ENCODE results near the gene PRRC2B. TPM values are rescaled to one million over a fixed set of nuclear protein-coding genes. Genes with fewer than 3 reads are reported as not detected.

Gene PRRC2B
- total and polyA plus RNA-seq, 2 of the 13 experiments (the other 11 are each of a cell fraction or from before 2014, with no cell fraction given) = 20.8 to 37.4 TPM

GRCh38 chr9:131349881-131350563 lies 43.9 kb upstream of the PRRC2B start (continued):
- TF ChIP-seq, protein P1, sequence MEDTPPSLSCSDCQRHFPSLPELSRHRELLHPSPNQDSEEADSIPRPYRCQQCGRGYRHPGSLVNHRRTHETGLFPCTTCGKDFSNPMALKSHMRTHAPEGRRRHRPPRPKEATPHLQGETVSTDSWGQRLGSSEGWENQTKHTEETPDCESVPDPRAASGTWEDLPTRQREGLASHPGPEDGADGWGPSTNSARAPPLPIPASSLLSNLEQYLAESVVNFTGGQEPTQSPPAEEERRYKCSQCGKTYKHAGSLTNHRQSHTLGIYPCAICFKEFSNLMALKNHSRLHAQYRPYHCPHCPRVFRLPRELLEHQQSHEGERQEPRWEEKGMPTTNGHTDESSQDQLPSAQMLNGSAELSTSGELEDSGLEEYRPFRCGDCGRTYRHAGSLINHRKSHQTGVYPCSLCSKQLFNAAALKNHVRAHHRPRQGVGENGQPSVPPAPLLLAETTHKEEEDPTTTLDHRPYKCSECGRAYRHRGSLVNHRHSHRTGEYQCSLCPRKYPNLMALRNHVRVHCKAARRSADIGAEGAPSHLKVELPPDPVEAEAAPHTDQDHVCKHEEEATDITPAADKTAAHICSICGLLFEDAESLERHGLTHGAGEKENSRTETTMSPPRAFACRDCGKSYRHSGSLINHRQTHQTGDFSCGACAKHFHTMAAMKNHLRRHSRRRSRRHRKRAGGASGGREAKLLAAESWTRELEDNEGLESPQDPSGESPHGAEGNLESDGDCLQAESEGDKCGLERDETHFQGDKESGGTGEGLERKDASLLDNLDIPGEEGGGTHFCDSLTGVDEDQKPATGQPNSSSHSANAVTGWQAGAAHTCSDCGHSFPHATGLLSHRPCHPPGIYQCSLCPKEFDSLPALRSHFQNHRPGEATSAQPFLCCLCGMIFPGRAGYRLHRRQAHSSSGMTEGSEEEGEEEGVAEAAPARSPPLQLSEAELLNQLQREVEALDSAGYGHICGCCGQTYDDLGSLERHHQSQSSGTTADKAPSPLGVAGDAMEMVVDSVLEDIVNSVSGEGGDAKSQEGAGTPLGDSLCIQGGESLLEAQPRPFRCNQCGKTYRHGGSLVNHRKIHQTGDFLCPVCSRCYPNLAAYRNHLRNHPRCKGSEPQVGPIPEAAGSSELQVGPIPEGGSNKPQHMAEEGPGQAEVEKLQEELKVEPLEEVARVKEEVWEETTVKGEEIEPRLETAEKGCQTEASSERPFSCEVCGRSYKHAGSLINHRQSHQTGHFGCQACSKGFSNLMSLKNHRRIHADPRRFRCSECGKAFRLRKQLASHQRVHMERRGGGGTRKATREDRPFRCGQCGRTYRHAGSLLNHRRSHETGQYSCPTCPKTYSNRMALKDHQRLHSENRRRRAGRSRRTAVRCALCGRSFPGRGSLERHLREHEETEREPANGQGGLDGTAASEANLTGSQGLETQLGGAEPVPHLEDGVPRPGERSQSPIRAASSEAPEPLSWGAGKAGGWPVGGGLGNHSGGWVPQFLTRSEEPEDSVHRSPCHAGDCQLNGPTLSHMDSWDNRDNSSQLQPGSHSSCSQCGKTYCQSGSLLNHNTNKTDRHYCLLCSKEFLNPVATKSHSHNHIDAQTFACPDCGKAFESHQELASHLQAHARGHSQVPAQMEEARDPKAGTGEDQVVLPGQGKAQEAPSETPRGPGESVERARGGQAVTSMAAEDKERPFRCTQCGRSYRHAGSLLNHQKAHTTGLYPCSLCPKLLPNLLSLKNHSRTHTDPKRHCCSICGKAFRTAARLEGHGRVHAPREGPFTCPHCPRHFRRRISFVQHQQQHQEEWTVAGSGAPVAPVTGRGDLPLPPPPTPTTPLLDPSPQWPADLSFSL (CRISPR knock-in tag; IDR thresholded peaks at IDR 0.05) = no peak
- TF ChIP-seq SPEN (CRISPR knock-in tag; IDR thresholded peaks at IDR 0.05; ENCODE audit: low read depth) (no peak), KLF13 (CRISPR knock-in tag; IDR thresholded peaks at IDR 0.05) (0 out of 2 replicates have a peak, but pooled peaks have one; percentile 26), ZNF263 (CRISPR knock-in tag; IDR thresholded peaks at IDR 0.05) (no peak), ZNF280D (CRISPR knock-in tag; IDR thresholded peaks at IDR 0.05) (no peak), ZNF460 (CRISPR knock-in tag; IDR thresholded peaks at IDR 0.05; ENCODE audit: borderline replicate concordance) (no peak), ARHGAP35 (CRISPR knock-in tag; IDR thresholded peaks at IDR 0.05; ENCODE audit: borderline replicate concordance) (no peak), HOXA3 (CRISPR knock-in tag; IDR thresholded peaks at IDR 0.05) (0 out of 2 replicates have a peak, but pooled peaks have one; percentile 12), ZNF20 (CRISPR knock-in tag; IDR thresholded peaks at IDR 0.05) (no peak), CREBL2 (CRISPR knock-in tag; IDR thresholded peaks at IDR 0.05; ENCODE audit: borderline replicate concordance) (no peak), HNF4G (IDR thresholded peaks at IDR 0.05; ENCODE audit: borderline replicate concordance, low read depth, low read length) (no peak), HNF4G (CRISPR knock-in tag; IDR thresholded peaks at IDR 0.05; ENCODE audit: borderline replicate concordance, low read depth) (no peak), EEA1 (CRISPR knock-in tag; IDR thresholded peaks at IDR 0.05; ENCODE audit: borderline replicate concordance) (no peak)
- TF ChIP-seq, protein P2, sequence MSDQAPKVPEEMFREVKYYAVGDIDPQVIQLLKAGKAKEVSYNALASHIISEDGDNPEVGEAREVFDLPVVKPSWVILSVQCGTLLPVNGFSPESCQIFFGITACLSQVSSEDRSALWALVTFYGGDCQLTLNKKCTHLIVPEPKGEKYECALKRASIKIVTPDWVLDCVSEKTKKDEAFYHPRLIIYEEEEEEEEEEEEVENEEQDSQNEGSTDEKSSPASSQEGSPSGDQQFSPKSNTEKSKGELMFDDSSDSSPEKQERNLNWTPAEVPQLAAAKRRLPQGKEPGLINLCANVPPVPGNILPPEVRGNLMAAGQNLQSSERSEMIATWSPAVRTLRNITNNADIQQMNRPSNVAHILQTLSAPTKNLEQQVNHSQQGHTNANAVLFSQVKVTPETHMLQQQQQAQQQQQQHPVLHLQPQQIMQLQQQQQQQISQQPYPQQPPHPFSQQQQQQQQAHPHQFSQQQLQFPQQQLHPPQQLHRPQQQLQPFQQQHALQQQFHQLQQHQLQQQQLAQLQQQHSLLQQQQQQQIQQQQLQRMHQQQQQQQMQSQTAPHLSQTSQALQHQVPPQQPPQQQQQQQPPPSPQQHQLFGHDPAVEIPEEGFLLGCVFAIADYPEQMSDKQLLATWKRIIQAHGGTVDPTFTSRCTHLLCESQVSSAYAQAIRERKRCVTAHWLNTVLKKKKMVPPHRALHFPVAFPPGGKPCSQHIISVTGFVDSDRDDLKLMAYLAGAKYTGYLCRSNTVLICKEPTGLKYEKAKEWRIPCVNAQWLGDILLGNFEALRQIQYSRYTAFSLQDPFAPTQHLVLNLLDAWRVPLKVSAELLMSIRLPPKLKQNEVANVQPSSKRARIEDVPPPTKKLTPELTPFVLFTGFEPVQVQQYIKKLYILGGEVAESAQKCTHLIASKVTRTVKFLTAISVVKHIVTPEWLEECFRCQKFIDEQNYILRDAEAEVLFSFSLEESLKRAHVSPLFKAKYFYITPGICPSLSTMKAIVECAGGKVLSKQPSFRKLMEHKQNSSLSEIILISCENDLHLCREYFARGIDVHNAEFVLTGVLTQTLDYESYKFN (CRISPR knock-in tag; conservative IDR thresholded peaks at IDR 0.05) = no peak; the same call in 1 of the 2 replicates
